Glutamatergic neuron (in vitro differentiated cells): ENCODE data around the gene MN1. TPM values are rescaled to one million over a fixed set of nuclear protein-coding genes. Genes with fewer than 3 reads are reported as not detected.

Experiments
- DNase-seq: peaks from one replicate; pipeline ENCODE4 v3.0.0; 2022
- H3K27ac Mint-ChIP-seq: one replicate; pipeline ENCODE4 v1.8.0; 2020; ENCODE audit warnings: mild to moderate bottlenecking, mixed read lengths, inconsistent platforms; ENCODE audit not compliant: unreplicated experiment
- H3K27me3 Mint-ChIP-seq: one replicate; pipeline ENCODE4 v1.8.0; 2020; ENCODE audit warnings: mild to moderate bottlenecking, moderate library complexity, mixed read lengths, inconsistent platforms; ENCODE audit not compliant: unreplicated experiment
- H3K36me3 Mint-ChIP-seq: one replicate; pipeline ENCODE4 v1.8.0; 2020; ENCODE audit warnings: mild to moderate bottlenecking, mixed read lengths, inconsistent platforms; ENCODE audit not compliant: unreplicated experiment
- H3K4me1 Mint-ChIP-seq: one replicate; pipeline ENCODE4 v1.8.0; 2020; ENCODE audit warnings: mild to moderate bottlenecking, low read depth, mixed read lengths, inconsistent platforms; ENCODE audit not compliant: unreplicated experiment
- H3K4me3 Mint-ChIP-seq: one replicate; pipeline ENCODE4 v1.8.0; 2020; ENCODE audit warnings: mild to moderate bottlenecking, mixed read lengths, inconsistent platforms; ENCODE audit not compliant: unreplicated experiment
- H3K9me3 Mint-ChIP-seq: one replicate; pipeline ENCODE4 v1.8.0; 2020; ENCODE audit warnings: mild to moderate bottlenecking, moderate library complexity, mixed read lengths, inconsistent platforms; ENCODE audit not compliant: unreplicated experiment
- total RNA-seq: library from RNA; stranded (reverse); fragmentation: NEBNext Ultra II Directional; extraction: Animal tissue kit (Norgen Biotek cat#: 25700); gene quantifications from one replicate; pipeline ENCODE4 v1.2.1, GENCODE V29; 2021; ENCODE audit not compliant: unreplicated experiment
- TF ChIP-seq, protein P1 (sequence below): fragments of 200-600 bp; sonication (generic); IDR thresholded peaks from one replicate; pipeline ENCODE4 v1.5.0; 2021; ENCODE audit not compliant: partially characterized antibody, unreplicated experiment

MN1 gene
- total RNA-seq, 1 donor from 2014 or later: 0.91 TPM

- Mint-ChIP-seq H3K4me1 (no peaks in the 10 kb centered on the region), H3K9me3 (peaks cover 1% of the 10 kb centered on the region)
Observed at GRCh38 chr22:27713461-27713860, 88.1 kb downstream of the MN1 start.

DNA sequence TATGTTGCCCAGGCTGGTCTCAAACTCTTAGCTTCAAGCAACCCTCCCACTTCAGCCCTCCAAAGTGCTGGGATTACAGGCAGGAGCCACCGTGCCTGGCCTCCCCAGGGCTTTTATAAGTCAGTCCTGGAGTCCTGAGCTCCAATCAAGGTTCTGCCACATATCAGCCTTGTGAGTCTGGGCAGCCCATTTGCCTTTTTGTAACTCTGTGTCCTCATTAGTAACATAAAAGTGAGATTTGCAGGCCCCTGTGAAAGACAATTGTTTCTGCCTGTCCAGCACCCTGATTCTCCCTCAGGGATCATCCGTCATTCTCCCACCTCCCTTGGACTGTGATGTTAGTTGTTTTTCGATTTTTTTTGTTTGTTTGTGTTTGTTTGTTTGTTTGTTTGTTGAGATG, 89.8 kb downstream of the MN1 start:
- H3K36me3 Mint-ChIP-seq: no peaks in the 10 kb centered on the region
- H3K4me3 Mint-ChIP-seq: no peak overlapping the region
- H3K27ac Mint-ChIP-seq: no peak overlapping the region
- H3K27me3 Mint-ChIP-seq: peaks cover 8% of the 10 kb centered on the region
- no peak for DNase-seq
- H3K4me1 Mint-ChIP-seq: no peaks in the 10 kb centered on the region
- TF ChIP-seq, protein P1, sequence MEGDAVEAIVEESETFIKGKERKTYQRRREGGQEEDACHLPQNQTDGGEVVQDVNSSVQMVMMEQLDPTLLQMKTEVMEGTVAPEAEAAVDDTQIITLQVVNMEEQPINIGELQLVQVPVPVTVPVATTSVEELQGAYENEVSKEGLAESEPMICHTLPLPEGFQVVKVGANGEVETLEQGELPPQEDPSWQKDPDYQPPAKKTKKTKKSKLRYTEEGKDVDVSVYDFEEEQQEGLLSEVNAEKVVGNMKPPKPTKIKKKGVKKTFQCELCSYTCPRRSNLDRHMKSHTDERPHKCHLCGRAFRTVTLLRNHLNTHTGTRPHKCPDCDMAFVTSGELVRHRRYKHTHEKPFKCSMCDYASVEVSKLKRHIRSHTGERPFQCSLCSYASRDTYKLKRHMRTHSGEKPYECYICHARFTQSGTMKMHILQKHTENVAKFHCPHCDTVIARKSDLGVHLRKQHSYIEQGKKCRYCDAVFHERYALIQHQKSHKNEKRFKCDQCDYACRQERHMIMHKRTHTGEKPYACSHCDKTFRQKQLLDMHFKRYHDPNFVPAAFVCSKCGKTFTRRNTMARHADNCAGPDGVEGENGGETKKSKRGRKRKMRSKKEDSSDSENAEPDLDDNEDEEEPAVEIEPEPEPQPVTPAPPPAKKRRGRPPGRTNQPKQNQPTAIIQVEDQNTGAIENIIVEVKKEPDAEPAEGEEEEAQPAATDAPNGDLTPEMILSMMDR: no peak
- no peaks in the 10 kb centered on the region for H3K9me3 Mint-ChIP-seq

More at GRCh38 chr22:27713461-27713860, 88.1 kb downstream of the MN1 start:
- no peak overlapping the region for H3K27ac Mint-ChIP-seq
- H3K27me3 Mint-ChIP-seq: peaks cover 10% of the 10 kb centered on the region
- DNase-seq: no peak
- no peaks in the 10 kb centered on the region for H3K36me3 Mint-ChIP-seq
- no peak overlapping the region for H3K4me3 Mint-ChIP-seq
- TF ChIP-seq, protein P1: no peak

- Mint-ChIP-seq H3K4me3 (no peak overlapping the region), H3K9me3 (peaks cover 3% of the 10 kb centered on the region), H3K27ac (no peak overlapping the region)
Observed at GRCh38 chr22:27711012-27711411, 90.5 kb downstream of the MN1 start.

DNA sequence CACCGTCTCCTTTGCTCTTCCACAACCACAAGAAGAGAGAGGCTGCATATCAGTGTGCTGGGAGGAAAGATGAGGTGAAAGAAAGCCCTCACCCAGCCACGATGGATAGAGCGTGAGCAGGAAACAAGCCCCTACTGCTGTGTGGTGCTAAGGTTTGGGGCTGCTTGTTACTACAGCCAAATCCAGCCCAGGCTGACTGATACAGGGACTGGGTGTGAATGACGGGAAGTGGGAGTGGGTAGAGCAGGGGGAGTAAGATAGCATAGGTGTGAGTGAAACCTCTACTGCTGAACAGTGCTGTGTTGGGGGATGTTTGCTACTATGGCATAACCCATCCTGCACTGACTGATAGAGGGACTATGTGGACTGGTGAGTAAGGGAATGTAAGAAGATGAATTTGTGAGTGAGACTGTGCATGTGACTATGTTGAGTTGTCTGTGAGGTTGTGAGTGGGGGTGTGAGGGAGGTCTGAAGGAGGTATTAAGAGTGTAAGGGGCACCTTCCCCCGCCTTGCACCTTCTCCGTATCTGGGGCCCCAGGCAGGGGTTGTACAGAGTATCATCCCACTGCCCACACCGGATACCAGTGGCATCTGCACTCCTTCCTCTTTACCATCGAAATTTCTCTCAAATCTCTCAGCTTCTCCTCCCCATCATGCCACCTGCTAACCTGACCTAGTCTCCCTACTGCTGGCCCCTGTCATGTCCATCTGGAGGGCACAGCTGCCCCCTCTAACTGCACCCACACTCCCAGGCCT, 91.5 kb downstream of the MN1 start:
- TF ChIP-seq, protein P1: no peak
- no peaks in the 10 kb centered on the region for H3K4me1 Mint-ChIP-seq
- H3K4me3 Mint-ChIP-seq: no peak overlapping the region
- no peaks in the 10 kb centered on the region for H3K36me3 Mint-ChIP-seq
- no peak overlapping the region for H3K27ac Mint-ChIP-seq
- peaks cover 3% of the 10 kb centered on the region for H3K9me3 Mint-ChIP-seq
- no peak for DNase-seq
- H3K27me3 Mint-ChIP-seq: peaks cover 11% of the 10 kb centered on the region

More at GRCh38 chr22:27711012-27711411, 90.5 kb downstream of the MN1 start:
- H3K27me3 Mint-ChIP-seq: peaks cover 8% of the 10 kb centered on the region
- TF ChIP-seq, protein P1: no peak
- no peaks in the 10 kb centered on the region for H3K4me1 Mint-ChIP-seq
- DNase-seq: no peak
- no peaks in the 10 kb centered on the region for H3K36me3 Mint-ChIP-seq

DNA sequence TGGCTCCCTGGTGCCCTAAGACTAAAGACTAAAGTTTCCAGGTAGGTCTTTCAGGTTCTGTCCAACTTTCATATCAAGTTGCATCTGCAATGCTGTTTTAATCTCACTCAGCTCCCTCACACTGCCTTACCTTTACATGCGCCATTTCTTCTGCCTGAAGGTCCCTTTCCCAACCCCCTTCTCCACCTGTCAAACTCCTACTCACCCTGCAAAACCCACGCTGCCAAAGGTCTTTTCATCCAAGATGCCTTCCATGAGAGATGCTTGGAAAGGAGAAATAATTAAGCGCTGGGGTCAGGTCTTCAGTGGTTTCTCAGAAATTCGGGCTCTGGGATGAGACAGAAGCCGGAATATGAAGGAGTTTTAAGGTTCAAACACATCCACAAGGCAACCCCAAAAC, 95.1 kb downstream of the MN1 start:
- TF ChIP-seq, protein P1: no peak
- H3K27me3 Mint-ChIP-seq: peaks cover 14% of the 10 kb centered on the region

More for the DNA sequence above, 95.1 kb downstream of the MN1 start:
- no peak overlapping the region for H3K4me3 Mint-ChIP-seq
- H3K36me3 Mint-ChIP-seq: peaks cover 5% of the 10 kb centered on the region
- no peak for DNase-seq
- H3K27ac Mint-ChIP-seq: no peak overlapping the region
- peaks cover 10% of the 10 kb centered on the region for H3K9me3 Mint-ChIP-seq
- H3K4me1 Mint-ChIP-seq: no peaks in the 10 kb centered on the region
